Activated naive CD4-positive, alpha-beta T cell treated with anti-CD3 and anti-CD28 coated beads for 36 hours (primary cell): ENCODE data around the gene CEP19. TPM values are rescaled to one million over a fixed set of nuclear protein-coding genes. Genes with fewer than 3 reads are reported as not detected.
A peak's percentile ranks its signal among the peaks of the same experiment; 100 is the strongest.
"Not testable (repeated sequence)": the region's sequence is repeated elsewhere in the genome, so short reads cannot be mapped to it uniquely, and the experiment has no call there.

Experiments used
- CTCF ChIA-PET: fragments of 350-600 bp; sonication (Branson Sonifier 250); formaldehyde crosslinking; loops from one replicate; lab custom pipeline; 2021; ENCODE audit warnings: antibody characterized with exemption; lab: Charles Lee
- DNase-seq: peaks from one replicate; pipeline ENCODE4 v3.0.0-alpha.2; 2020
- H3K27ac Mint-ChIP-seq: one replicate; pipeline ENCODE4 v1.8.0; 2021; ENCODE audit warnings: mild to moderate bottlenecking, mixed read lengths
- H3K27me3 Mint-ChIP-seq: one replicate; pipeline ENCODE4 v1.8.0; 2021; ENCODE audit warnings: low read depth, mixed read lengths
- H3K36me3 Mint-ChIP-seq: one replicate; pipeline ENCODE4 v1.8.0; 2021; ENCODE audit warnings: low read depth, mixed read lengths
- H3K4me1 Mint-ChIP-seq: one replicate; pipeline ENCODE4 v1.8.0; 2021; ENCODE audit warnings: low read depth, mixed read lengths
- H3K4me3 Mint-ChIP-seq: one replicate; pipeline ENCODE4 v1.8.0; 2021; ENCODE audit warnings: mild to moderate bottlenecking, moderate library complexity, mixed read lengths
- H3K9me3 Mint-ChIP-seq: one replicate; pipeline ENCODE4 v1.8.0; 2021; ENCODE audit warnings: mixed read lengths
- intact Hi-C: fragments of 100-400 bp; cut with micrococcal nuclease; formaldehyde crosslinking; loops from one replicate; pipeline ENCODE4 v1.15.1; 2023
- total RNA-seq, 2 experiments: library from RNA; stranded (reverse); gene quantifications; one replicate each; pipeline ENCODE4 v1.2.3, GENCODE V29; 2021

The CEP19 gene
- total RNA-seq, 2 experiments from 2014 or later = 3.1 to 4.4 TPM

- intact Hi-C loops = no loop called here
- H3K4me3 Mint-ChIP-seq = no peak overlapping the region
- no peaks in the 10 kb centered on the region for H3K27me3 Mint-ChIP-seq
- CTCF ChIA-PET = interaction anchor here (0.6 kb wide), 1 partner anchor 134 kb away, joined by 4 read pairs; no protein-coding TSS in a partner anchor
- DNase-seq = no peak
- peaks cover 15% of the 10 kb centered on the region for H3K36me3 Mint-ChIP-seq
- peaks cover 10% of the 10 kb centered on the region for H3K4me1 Mint-ChIP-seq
- H3K9me3 Mint-ChIP-seq = no peaks in the 10 kb centered on the region
- H3K27ac Mint-ChIP-seq = no peak overlapping the region
These were observed 25.6 kb upstream of the CEP19 start for GRCh38 chr3:196737655-196738054.

DNA sequence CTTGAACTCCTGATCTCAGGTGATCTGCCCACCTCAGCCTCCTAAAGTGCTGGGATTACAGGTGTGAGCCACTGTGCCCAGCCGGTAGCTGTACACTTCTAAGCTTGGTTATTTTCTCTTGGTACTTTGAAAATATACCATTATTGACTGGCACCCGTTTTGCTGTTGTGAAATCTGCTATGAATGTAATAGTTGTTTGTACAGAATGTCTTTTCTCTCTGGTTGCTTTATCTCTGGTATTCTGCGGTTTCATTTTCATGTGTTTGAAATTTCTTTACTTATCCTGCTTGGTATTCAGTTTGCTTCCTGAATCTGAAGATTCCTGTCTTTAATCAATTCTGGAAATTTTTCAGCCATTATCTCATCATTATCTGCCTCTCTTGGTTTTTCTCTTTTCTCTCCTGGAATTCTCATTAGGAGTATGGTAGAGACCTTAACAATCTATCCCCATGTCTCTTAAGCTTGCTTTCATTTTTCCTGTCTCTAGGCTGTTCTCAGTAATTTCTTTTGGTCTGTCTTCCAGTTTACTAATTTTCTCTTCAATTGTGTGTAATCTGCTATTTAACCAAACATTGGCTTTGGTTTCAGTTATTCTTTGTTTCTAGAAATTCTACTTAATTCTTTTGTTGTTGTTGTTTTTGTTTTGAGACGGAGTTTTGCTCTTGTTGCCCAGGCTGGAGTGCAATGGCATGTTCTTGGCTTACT is 24.8 kb upstream of the CEP19 start:
- H3K27me3 Mint-ChIP-seq = no peaks in the 10 kb centered on the region
- CTCF ChIA-PET = interaction anchor here (0.8 kb wide), 1 partner anchor 59 kb away, joined by 3 read pairs; no protein-coding TSS in a partner anchor
- no peak overlapping the region for H3K4me3 Mint-ChIP-seq
- peaks cover 15% of the 10 kb centered on the region for H3K36me3 Mint-ChIP-seq
- no peak for DNase-seq
- intact Hi-C loops = no loop called here
- H3K9me3 Mint-ChIP-seq = no peaks in the 10 kb centered on the region
- peaks cover 9% of the 10 kb centered on the region for H3K4me1 Mint-ChIP-seq
- H3K27ac Mint-ChIP-seq = no peak overlapping the region

DNA sequence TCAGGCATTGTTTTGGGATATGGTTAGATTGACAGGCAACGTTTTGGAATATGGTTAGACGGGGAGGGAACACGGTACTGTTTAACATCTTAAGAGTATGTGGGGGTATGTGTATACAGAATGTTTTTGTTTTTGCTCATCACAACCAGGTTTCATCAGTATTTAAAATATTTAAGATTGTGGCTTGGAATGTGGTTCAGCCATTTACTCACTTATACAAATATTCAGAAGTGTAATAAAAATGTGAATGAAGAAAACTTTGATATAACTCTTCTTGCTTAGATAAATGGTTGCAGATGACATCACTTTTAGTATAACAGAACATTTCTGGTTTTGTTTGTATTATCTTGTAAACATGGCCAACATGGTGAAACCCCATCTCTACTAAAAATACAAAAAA is 23.7 kb upstream of the CEP19 start:
- no peak for DNase-seq
- Mint-ChIP-seq H3K4me1 (peaks cover 4% of the 10 kb centered on the region), H3K27me3 (no peaks in the 10 kb centered on the region), H3K4me3 (no peak overlapping the region), H3K9me3 (no peaks in the 10 kb centered on the region), H3K36me3 (peaks cover 11% of the 10 kb centered on the region), H3K27ac (no peak overlapping the region)
- CTCF ChIA-PET = interaction anchor here (0.8 kb wide), 1 partner anchor 60 kb away, joined by 3 read pairs; no protein-coding TSS in a partner anchor
- intact Hi-C loops = loop anchor here (1.0 kb wide), 1 partner anchor 66 kb away; no protein-coding TSS in a partner anchor

DNA sequence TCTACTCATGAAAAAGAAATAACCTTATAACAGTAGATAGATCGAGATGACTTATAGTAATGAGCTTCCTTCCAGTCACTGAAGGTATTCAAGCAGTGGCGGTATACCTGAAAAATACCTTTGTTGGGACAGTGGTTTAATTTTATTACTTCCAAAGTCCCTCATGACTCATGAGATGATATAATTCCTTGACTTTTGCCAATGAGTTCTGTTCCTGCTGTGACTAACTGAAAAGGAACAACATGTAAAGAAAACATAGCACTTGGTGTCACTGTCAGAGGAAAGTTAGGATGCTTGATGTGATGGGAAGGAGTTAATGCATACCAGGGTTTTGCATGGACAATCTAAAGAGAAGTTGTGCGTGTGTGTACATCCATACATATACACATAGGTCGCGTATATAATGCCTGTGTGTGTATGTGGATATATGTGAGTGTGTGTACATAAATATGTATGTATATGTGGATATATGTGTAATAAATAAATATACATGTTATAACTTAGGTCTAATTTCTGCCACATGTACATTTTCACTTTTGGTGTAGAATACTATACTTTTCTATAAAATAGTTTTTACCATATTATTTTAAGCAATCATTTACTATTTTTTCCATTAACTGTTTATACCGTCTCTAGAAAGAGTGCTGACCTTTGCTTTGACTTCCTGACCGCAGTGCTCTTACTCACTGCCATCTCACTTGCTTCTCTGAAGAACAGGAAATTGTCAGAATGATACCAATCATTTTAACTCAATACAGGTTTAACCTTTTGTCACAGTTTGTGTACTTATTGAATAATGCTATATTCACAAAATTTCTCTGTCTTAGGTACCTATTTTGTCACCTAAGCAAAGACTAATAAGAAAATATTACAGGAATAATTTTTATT is 15.0 kb upstream of the CEP19 start:
- Mint-ChIP-seq H3K4me1 (peaks cover 17% of the 10 kb centered on the region), H3K36me3 (peaks cover 17% of the 10 kb centered on the region), H3K4me3 (no peak overlapping the region), H3K27ac (peak overlapping the region; percentile 4), H3K9me3 (no peaks in the 10 kb centered on the region), H3K27me3 (no peaks in the 10 kb centered on the region)
- CTCF ChIA-PET = no interaction called here
- DNase-seq = peak; percentile 53
- intact Hi-C loops = loop anchor here (1.0 kb wide), 1 partner anchor 12 kb away; the partner anchor contains the start of gene PAK2

- intact Hi-C loops = no loop called here
- no peaks in the 10 kb centered on the region for H3K27me3 Mint-ChIP-seq
- CTCF ChIA-PET = interaction anchor here (0.6 to 1.2 kb wide), 2 partner anchors 94 to 116 kb away, joined by 3 to 4 read pairs; no protein-coding TSS in a partner anchor
- peaks cover 29% of the 10 kb centered on the region for H3K36me3 Mint-ChIP-seq
- peaks cover 3% of the 10 kb centered on the region for H3K9me3 Mint-ChIP-seq
- no peak for DNase-seq
- no peak overlapping the region for H3K27ac Mint-ChIP-seq
- peaks cover 3% of the 10 kb centered on the region for H3K4me1 Mint-ChIP-seq
- H3K4me3 Mint-ChIP-seq = no peak overlapping the region
These were observed 9.0 kb upstream of the CEP19 start for GRCh38 chr3:196721097-196721496.

GRCh38 chr3:196717162-196717561 is 5.1 kb upstream of the CEP19 start:
- H3K4me3 Mint-ChIP-seq, H3K27ac Mint-ChIP-seq, H3K27me3 Mint-ChIP-seq, H3K9me3 Mint-ChIP-seq, intact Hi-C loops, CTCF ChIA-PET, DNase-seq: not testable (repeated sequence)
- peaks cover 21% of the 10 kb centered on the region for H3K36me3 Mint-ChIP-seq
- peaks cover 19% of the 10 kb centered on the region for H3K4me1 Mint-ChIP-seq

- DNase-seq = peak; percentile 55
- Mint-ChIP-seq H3K27me3 (no peaks in the 10 kb centered on the region), H3K36me3 (peaks cover 2% of the 10 kb centered on the region), H3K4me1 (peaks cover 34% of the 10 kb centered on the region), H3K9me3 (no peaks in the 10 kb centered on the region), H3K4me3 (peak overlapping the region; percentile 81), H3K27ac (peak overlapping the region; percentile 77)
- intact Hi-C loops = loop anchor here (1.0 to 2.0 kb wide), 5 partner anchors 27 to 394 kb away; partner anchors contain the start of genes DYNLT2B, NCBP2, PAK2 and PIGZ
- CTCF ChIA-PET = interaction anchor here (1.0 to 1.3 kb wide), 2 partner anchors 28 to 229 kb away, joined by 3 to 5 read pairs; no protein-coding TSS in a partner anchor
These were observed 714 bp upstream of the CEP19 start for GRCh38 chr3:196712514-196713413.

DNA sequence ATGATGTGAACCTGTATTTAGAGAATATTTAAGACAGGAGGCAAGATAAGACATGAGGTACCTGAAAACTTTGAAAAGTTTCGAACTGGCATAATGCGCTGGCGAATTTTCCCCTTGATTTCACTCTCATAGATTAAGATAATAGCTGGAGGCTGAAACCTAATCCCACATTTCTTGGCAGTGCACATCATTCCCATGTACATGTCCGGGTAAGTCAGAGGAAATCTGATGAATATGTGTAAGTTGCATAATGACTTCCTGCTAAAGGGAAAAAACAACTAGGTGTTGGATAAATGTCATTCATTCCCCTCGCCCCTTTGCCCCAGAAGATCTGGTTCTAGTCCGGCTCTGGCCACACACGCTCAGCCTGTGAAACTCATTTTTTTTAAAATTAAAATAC is 3.6 kb downstream of the CEP19 start:
- peaks cover 22% of the 10 kb centered on the region for H3K4me1 Mint-ChIP-seq
- CTCF ChIA-PET = interaction anchor here (1.1 to 1.5 kb wide), 2 partner anchors 24 to 99 kb away, joined by 3 to 5 read pairs; no protein-coding TSS in a partner anchor
- no peak overlapping the region for H3K27ac Mint-ChIP-seq
- H3K4me3 Mint-ChIP-seq = no peak overlapping the region
- H3K36me3 Mint-ChIP-seq = no peaks in the 10 kb centered on the region
- H3K27me3 Mint-ChIP-seq = no peaks in the 10 kb centered on the region
- intact Hi-C loops = no loop called here
- no peaks in the 10 kb centered on the region for H3K9me3 Mint-ChIP-seq
- DNase-seq = no peak

DNA sequence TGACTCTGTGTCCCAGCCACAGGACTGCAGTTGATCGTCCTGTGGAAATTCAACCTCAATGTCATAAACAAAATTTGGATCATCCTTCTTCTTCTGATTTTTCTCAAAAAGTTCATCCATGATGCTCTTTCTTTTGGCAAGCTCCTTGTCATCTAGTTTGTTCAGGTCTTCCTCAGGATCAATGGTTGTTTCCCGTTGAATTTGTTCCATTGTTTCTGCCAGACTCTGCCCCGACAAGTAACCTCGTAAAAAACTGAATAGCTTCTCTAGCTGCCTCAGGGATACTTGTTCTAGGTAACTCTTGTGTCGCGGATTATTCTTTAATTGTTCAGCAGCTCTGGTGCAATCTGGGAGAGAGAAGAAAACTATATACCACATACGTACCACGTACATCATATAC is 4.5 kb downstream of the CEP19 start:
- CTCF ChIA-PET = interaction anchor here (1.1 to 1.5 kb wide), 2 partner anchors 23 to 98 kb away, joined by 3 to 5 read pairs; no protein-coding TSS in a partner anchor
- no peaks in the 10 kb centered on the region for H3K9me3 Mint-ChIP-seq
- no peak overlapping the region for H3K27ac Mint-ChIP-seq
- H3K27me3 Mint-ChIP-seq = no peaks in the 10 kb centered on the region
- peaks cover 16% of the 10 kb centered on the region for H3K4me1 Mint-ChIP-seq
- no peak overlapping the region for H3K4me3 Mint-ChIP-seq
- H3K36me3 Mint-ChIP-seq = no peaks in the 10 kb centered on the region
- intact Hi-C loops = no loop called here
- no peak for DNase-seq

GRCh38 chr3:196706731-196707130 is 5.3 kb downstream of the CEP19 start:
- intact Hi-C loops = no loop called here
- H3K9me3 Mint-ChIP-seq = no peaks in the 10 kb centered on the region
- H3K4me1 Mint-ChIP-seq = peaks cover 15% of the 10 kb centered on the region
- CTCF ChIA-PET = interaction anchor here (0.8 kb wide), 1 partner anchor 10 kb away, joined by 4 read pairs; no protein-coding TSS in a partner anchor
- H3K27me3 Mint-ChIP-seq = no peaks in the 10 kb centered on the region
- DNase-seq = no peak
- no peak overlapping the region for H3K27ac Mint-ChIP-seq
- no peak overlapping the region for H3K4me3 Mint-ChIP-seq
- H3K36me3 Mint-ChIP-seq = no peaks in the 10 kb centered on the region

- no peaks in the 10 kb centered on the region for H3K36me3 Mint-ChIP-seq
- peaks cover 11% of the 10 kb centered on the region for H3K4me1 Mint-ChIP-seq
- no peaks in the 10 kb centered on the region for H3K27me3 Mint-ChIP-seq
- CTCF ChIA-PET = interaction anchor here (0.6 to 0.8 kb wide), 2 partner anchors 9 to 184 kb away, joined by 3 to 4 read pairs; no protein-coding TSS in a partner anchor
- no peak for DNase-seq
- H3K27ac Mint-ChIP-seq = no peak overlapping the region
- no peaks in the 10 kb centered on the region for H3K9me3 Mint-ChIP-seq
- no peak overlapping the region for H3K4me3 Mint-ChIP-seq
- intact Hi-C loops = no loop called here
These were observed 5.7 kb downstream of the CEP19 start for GRCh38 chr3:196706327-196706726.
